ENCODE results near the gene KIFC1. TPM values are rescaled to one million over a fixed set of nuclear protein-coding genes. Genes with fewer than 3 reads are reported as not detected.

Gene KIFC1
- total RNA-seq, 4 donors from 2014 or later, result 0.13 to 4.3 (median 0.91) TPM

- intact Hi-C loops (cut with DNase I), result no loop called here
- Histone ChIP-seq H3K4me1 (peaks cover 11 to 43% of the 10 kb centered on the region in 2 donors), H3K9me3 (no peaks in the 10 kb centered on the region), H3K4me3 (replicated peaks in 1 of 3) (peak within 1 kb of the TSS; percentile 44 to 68 (median 66)), H3K27me3 (no peaks in the 10 kb centered on the region), H3K36me3 (peaks cover 24 to 31% of the 10 kb centered on the region in 2 donors), H3K27ac (peak within 1 kb of the TSS; percentile 96 to 98 (median 97))
- TF ChIP-seq POLR2A (IDR thresholded peaks at IDR 0.05), result peak in 1 of 2 donors; percentile 88
- TF ChIP-seq, protein P1, sequence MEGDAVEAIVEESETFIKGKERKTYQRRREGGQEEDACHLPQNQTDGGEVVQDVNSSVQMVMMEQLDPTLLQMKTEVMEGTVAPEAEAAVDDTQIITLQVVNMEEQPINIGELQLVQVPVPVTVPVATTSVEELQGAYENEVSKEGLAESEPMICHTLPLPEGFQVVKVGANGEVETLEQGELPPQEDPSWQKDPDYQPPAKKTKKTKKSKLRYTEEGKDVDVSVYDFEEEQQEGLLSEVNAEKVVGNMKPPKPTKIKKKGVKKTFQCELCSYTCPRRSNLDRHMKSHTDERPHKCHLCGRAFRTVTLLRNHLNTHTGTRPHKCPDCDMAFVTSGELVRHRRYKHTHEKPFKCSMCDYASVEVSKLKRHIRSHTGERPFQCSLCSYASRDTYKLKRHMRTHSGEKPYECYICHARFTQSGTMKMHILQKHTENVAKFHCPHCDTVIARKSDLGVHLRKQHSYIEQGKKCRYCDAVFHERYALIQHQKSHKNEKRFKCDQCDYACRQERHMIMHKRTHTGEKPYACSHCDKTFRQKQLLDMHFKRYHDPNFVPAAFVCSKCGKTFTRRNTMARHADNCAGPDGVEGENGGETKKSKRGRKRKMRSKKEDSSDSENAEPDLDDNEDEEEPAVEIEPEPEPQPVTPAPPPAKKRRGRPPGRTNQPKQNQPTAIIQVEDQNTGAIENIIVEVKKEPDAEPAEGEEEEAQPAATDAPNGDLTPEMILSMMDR (IDR thresholded peaks at IDR 0.05), result peak in 4 of 6 experiments; percentile 36 to 55 (median 42)
- DNase-seq, result peak; percentile 100
- 0 to 1% methylated on average over 16 to 37 of the region's 51 CpGs for WGBS, 2 donors
Observed at GRCh38 chr6:33417903-33418689, 26.5 kb downstream of the KIFC1 start, which contains the start of gene CUTA. CUTA (minus strand) TSS chr6:33418107; CDS start chr6:33418000, 107 bp downstream.

GRCh38 chr6:33418690-33419291 is 27.2 kb downstream of the KIFC1 start:
- intact Hi-C loops (cut with DNase I), result no loop called here
- Histone ChIP-seq H3K4me1 (peaks cover 11 to 43% of the 10 kb centered on the region in 2 donors), H3K4me3 (replicated peaks in 1 of 3) (peak overlapping the region in 2 of 3 donors; percentile 34 to 44), H3K36me3 (peaks cover 17 to 24% of the 10 kb centered on the region in 2 donors), H3K27me3 (no peaks in the 10 kb centered on the region), H3K27ac (peak overlapping the region; percentile 96 to 98 (median 97)), H3K9me3 (no peaks in the 10 kb centered on the region)
- WGBS, 2 donors, result 44 to 50% methylated on average over 8 of the region's 8 CpGs
- DNase-seq, result no peak
- TF ChIP-seq, protein P1 (IDR thresholded peaks at IDR 0.05), result no peak
- TF ChIP-seq POLR2A (IDR thresholded peaks at IDR 0.05), result no peak

DNA sequence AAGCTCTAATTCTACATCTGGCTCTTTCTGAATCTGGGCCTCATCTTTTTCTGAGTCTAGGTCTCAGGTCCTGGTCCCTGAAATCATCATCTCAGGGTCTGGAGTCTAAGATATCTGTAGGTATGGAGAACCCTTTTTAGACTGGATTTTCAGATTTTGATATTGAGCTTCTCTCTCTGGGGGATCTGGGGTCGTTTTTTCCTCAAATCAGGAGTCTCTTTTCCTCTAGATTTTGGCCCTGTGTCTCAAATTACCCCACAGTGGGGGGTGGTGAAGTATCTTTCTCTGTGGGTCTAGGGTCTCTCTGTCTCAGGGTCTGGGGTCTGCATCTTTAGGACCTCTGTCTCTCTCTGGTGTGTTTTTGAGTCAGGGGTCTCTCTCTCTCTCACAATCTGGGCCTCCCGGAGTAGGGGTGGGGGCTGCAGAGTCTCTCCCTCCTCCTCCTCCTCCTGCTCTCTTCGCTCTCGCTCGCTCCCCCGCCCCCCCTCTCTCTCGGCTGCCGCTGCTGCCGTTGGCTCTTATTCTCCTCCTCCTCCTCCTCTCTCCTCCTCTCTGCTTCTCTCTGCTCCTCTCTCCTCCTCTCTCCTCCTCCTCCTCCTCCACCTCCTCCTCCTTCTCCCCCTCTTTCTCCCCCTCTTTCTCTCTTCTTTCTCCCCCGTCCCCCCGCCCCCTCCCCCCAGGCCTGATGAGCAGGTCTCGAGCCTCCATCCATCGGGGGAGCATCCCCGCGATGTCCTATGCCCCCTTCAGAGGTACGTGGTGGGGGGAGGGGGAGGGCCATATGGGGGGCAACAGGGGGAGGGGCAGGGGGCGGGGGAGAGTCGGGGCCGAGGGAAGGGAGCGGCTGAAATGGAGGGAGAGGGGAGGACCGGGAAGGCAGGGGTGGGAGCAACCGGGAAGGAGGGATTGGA is 28.2 kb downstream of the KIFC1 start, which contains the start of gene SYNGAP1:
Gene SYNGAP1, plus strand, starts transcription at position 486 of the 911 bp plus-strand sequence. Its CDS starts 200 bp downstream, at position 686.
- no peaks in the 10 kb centered on the region for H3K9me3 ChIP-seq
- H3K36me3 ChIP-seq, result peaks cover 11 to 13% of the 10 kb centered on the region in 2 donors
- peak; percentile 32 to 56 for DNase-seq
- TF ChIP-seq, protein P1 (IDR thresholded peaks at IDR 0.05), result no peak
- TF ChIP-seq POLR2A (IDR thresholded peaks at IDR 0.05), result no peak
- 2 to 5% methylated on average over 21 to 22 of the region's 22 CpGs for WGBS, 2 donors
- no peaks in the 10 kb centered on the region for H3K27me3 ChIP-seq
- peak within 1 kb of the TSS; percentile 96 to 98 (median 97) for H3K27ac ChIP-seq
- H3K4me1 ChIP-seq, result peaks cover 16 to 48% of the 10 kb centered on the region in 2 donors
- peak within 1 kb of the TSS in 1 of 3 donors; percentile 12 for H3K4me3 ChIP-seq (replicated peaks in 1 of 3)
- intact Hi-C loops (cut with DNase I), result loop anchor here (10.0 kb wide), 1 partner anchor 215 kb away; the partner anchor contains the start of genes HSD17B8, RING1, RXRB and SLC39A7

DNA sequence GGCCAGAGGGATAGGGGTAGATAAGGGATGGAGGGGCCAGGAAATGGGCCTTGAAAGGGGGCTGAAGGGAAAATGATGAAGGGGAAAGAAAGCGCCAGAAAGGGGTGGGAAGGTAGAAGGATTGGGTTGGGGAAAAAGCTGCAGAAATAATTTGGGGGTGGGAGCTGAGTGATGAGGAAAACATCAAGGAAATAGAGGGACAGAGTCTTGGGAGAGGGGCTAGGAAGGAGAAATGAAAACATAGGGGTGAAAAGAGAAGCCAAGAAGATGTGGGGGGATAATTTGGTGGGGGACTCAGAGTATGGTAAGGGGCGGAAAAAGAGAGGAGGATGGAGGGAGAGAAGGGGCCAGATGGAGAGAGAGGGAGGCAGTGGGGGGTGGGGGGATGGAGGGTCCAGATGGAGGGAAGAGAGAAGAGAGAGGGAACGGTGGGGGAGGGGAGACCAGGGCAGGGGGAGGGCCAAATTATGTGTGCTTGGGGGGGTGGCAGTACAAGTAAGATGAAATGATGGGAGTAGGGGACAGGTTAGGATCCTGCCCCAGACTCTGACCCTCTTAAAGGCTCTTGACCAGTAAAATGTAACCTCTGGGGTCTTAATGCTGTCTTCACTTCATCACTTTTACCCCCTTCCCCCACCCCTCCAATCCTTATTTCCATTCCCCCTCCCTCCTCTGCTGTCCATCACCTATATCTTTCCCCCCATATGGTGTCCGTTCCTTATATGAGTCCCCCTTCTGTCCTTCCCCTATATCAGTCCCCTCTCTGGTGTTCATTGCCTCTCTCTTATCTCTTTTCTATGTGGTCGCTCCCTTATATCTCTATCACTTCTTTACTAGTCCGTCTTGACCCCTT is 29.1 kb downstream of the KIFC1 start:
- peak overlapping the region in 1 of 3 donors; percentile 17 for H3K27ac ChIP-seq
- H3K4me1 ChIP-seq, result peaks cover 21 to 44% of the 10 kb centered on the region in 2 donors
- no peak for DNase-seq
- intact Hi-C loops (cut with DNase I), result loop anchor here (10.0 kb wide), 1 partner anchor 216 kb away; the partner anchor contains the start of genes HSD17B8, RING1, RXRB and SLC39A7
- 63 to 65% methylated on average over 6 of the region's 6 CpGs for WGBS, 2 donors
- no peaks in the 10 kb centered on the region for H3K9me3 ChIP-seq
- no peaks in the 10 kb centered on the region for H3K27me3 ChIP-seq
- H3K36me3 ChIP-seq, result peaks cover 2 to 5% of the 10 kb centered on the region in 2 donors
- no peak for TF ChIP-seq POLR2A (IDR thresholded peaks at IDR 0.05)
- TF ChIP-seq, protein P1 (IDR thresholded peaks at IDR 0.05), result no peak
- H3K4me3 ChIP-seq (replicated peaks in 1 of 3), result peak overlapping the region in 1 of 3 donors; percentile 12

Data from thyroid gland (tissue), 4 donors.